ENCODE results near the gene SQSTM1.

Gene SQSTM1

DNA sequence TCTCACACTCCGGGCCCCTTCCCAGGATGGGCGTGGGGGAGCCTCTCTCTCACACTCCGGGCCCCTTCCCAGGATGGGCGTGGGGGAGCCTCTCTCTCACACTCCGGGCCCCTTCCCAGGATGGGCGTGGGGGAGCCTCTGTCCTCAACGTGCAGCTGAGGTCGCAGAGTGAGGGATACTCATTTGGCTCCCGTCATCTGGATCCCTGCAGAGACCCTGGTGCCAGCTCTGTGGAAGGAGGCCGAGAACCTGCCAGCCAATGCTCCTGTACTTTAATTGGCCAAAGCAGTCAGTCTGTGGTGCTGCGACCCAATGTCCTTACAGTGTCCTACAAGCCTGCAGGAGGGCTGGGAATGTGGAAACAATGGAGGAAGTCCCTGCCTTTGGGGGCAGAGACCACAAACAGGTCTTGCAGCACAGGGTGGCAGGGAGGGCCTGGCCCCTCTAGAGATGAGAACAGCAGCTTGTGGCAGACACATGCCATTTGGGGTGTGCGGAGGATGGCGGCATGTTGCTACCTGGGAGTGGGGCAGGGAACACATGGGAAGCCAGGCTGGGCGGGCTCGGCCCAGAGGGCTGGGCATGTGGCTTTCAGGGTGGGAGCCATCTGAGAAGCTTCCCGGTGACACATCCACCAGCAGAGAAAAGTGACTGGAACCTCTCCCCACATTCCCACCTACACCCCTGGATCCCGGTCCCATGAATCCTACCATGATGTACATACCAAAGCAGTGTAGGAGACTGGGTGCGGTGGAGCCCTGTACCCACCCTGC lies 51.5 kb downstream of the SQSTM1 start:
- Histone ChIP-seq H3K36me3 (ENCODE audit: low read length) (no peaks in the 10 kb centered on the region), H3K27me3 (ENCODE audit: low read length) (no peaks in the 10 kb centered on the region), H3K9me2 (replicated peaks; ENCODE audit: insufficient read depth, low read length) (no peaks in the 10 kb centered on the region), H3K9me3 (ENCODE audit: insufficient read depth, low read length) (no peaks in the 10 kb centered on the region), H4K20me1 (ENCODE audit: low read depth, low read length) (no peaks in the 10 kb centered on the region), H3K4me3 (ENCODE audit: insufficient read depth, low read length, poor library complexity, severe bottlenecking) (no peak overlapping the region), H3F3A (ENCODE audit: insufficient read depth) (no peaks in the 10 kb centered on the region), H2AFZ (ENCODE audit: low read depth, low read length, severe bottlenecking) (no peak overlapping the region), H3K79me2 (ENCODE audit: insufficient read depth, low read length) (no peaks in the 10 kb centered on the region), H3K27ac (ENCODE audit: low read depth, low read length) (no peak overlapping the region), H3K4me2 (ENCODE audit: low read depth, low read length, poor library complexity, severe bottlenecking) (no peak overlapping the region), H3K9ac (ENCODE audit: low read length) (no peak overlapping the region)
- TF ChIP-seq, protein P1, sequence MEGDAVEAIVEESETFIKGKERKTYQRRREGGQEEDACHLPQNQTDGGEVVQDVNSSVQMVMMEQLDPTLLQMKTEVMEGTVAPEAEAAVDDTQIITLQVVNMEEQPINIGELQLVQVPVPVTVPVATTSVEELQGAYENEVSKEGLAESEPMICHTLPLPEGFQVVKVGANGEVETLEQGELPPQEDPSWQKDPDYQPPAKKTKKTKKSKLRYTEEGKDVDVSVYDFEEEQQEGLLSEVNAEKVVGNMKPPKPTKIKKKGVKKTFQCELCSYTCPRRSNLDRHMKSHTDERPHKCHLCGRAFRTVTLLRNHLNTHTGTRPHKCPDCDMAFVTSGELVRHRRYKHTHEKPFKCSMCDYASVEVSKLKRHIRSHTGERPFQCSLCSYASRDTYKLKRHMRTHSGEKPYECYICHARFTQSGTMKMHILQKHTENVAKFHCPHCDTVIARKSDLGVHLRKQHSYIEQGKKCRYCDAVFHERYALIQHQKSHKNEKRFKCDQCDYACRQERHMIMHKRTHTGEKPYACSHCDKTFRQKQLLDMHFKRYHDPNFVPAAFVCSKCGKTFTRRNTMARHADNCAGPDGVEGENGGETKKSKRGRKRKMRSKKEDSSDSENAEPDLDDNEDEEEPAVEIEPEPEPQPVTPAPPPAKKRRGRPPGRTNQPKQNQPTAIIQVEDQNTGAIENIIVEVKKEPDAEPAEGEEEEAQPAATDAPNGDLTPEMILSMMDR (IDR thresholded peaks at IDR 0.05; ENCODE audit: insufficient read depth, low read length, poor library complexity, severe bottlenecking), result no peak
- TF ChIP-seq EZH2phosphoT487 (conservative IDR thresholded peaks at IDR 0.05; ENCODE audit: low read length), result no peak

DNA sequence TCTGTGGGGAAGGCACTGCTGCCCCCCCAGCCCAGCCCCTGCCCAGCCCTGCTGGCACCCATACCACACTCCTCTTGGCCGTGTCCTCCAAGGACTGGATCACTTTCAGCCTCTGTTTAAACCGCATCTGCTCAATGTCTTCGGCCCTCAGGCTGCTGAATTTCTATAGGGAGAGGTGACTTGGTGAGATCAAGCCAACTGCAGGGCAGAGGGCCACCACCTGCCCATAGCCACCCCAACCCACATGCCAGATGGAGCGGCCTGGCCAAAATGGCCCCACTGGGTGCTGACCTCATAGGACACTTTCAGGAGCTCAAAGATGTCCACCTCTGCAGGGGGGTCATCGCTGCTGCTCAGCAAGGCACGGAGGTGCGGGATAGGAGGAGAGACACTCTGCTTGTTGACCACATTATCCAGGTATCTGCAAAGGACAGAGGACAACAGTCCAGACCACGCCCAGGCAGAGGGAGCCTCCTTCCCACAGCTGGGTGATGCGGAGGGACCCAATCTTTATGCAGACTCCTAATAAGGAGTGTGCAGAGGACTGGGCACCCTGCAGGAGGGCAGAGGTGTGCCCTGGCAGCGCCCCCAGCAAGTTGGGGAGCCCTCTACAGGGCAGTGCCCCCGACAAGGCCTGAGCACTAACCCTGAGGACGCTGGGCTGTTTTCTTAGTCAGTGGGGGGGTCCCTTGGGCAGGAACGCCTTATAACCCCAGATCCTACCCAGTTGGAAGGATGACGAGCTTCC lies 52.3 kb downstream of the SQSTM1 start:
- Histone ChIP-seq H2AFZ (ENCODE audit: low read depth, low read length, severe bottlenecking) (no peak overlapping the region), H3K9ac (ENCODE audit: low read length) (no peak overlapping the region), H3K9me2 (replicated peaks; ENCODE audit: insufficient read depth, low read length) (no peaks in the 10 kb centered on the region), H3K79me2 (ENCODE audit: insufficient read depth, low read length) (no peaks in the 10 kb centered on the region), H4K20me1 (ENCODE audit: low read depth, low read length) (no peaks in the 10 kb centered on the region), H3K4me2 (ENCODE audit: low read depth, low read length, poor library complexity, severe bottlenecking) (no peak overlapping the region), H3F3A (ENCODE audit: insufficient read depth) (no peaks in the 10 kb centered on the region), H3K27me3 (ENCODE audit: low read length) (no peaks in the 10 kb centered on the region), H3K4me3 (ENCODE audit: insufficient read depth, low read length, poor library complexity, severe bottlenecking) (no peak overlapping the region), H3K36me3 (ENCODE audit: low read length) (no peaks in the 10 kb centered on the region), H3K27ac (ENCODE audit: low read depth, low read length) (no peak overlapping the region), H3K9me3 (ENCODE audit: insufficient read depth, low read length) (no peaks in the 10 kb centered on the region)
- TF ChIP-seq, protein P1 (IDR thresholded peaks at IDR 0.05; ENCODE audit: insufficient read depth, low read length, poor library complexity, severe bottlenecking), result no peak
- no peak for TF ChIP-seq EZH2phosphoT487 (conservative IDR thresholded peaks at IDR 0.05; ENCODE audit: low read length)

DNA sequence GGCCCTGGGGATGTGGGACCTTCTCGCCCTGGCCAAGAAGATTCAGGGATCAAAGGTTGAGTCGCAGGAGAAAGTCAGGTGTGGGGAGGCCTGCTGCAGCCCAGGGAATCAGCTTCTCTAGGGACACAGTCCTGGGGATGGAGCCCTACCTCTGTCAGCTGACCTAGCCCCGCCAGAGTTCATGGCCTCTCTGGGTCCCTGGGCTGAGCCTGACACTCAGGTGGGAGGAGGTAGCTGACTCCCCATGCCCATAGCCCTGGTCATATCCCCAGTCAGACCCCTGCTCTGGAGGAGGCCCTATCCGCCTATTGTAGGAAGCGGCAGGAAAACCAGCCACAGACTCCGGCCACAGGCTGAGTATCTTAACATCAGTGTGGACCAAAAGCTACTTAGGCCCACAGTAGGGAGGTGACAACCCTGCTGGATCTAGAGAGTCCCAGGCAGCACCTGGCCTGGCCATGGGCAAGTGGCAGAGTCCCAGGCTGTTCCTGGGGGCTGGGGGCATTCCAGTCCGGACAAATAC lies 52.9 kb downstream of the SQSTM1 start:
- Histone ChIP-seq H3K4me3 (ENCODE audit: insufficient read depth, low read length, poor library complexity, severe bottlenecking) (no peak overlapping the region), H3K79me2 (ENCODE audit: insufficient read depth, low read length) (no peaks in the 10 kb centered on the region), H3K9ac (ENCODE audit: low read length) (no peak overlapping the region), H2AFZ (ENCODE audit: low read depth, low read length, severe bottlenecking) (no peak overlapping the region), H3K4me2 (ENCODE audit: low read depth, low read length, poor library complexity, severe bottlenecking) (no peak overlapping the region), H3K36me3 (ENCODE audit: low read length) (no peaks in the 10 kb centered on the region), H3K9me2 (replicated peaks; ENCODE audit: insufficient read depth, low read length) (no peaks in the 10 kb centered on the region), H3K27ac (ENCODE audit: low read depth, low read length) (no peak overlapping the region), H3K9me3 (ENCODE audit: insufficient read depth, low read length) (no peaks in the 10 kb centered on the region), H3F3A (ENCODE audit: insufficient read depth) (no peaks in the 10 kb centered on the region), H4K20me1 (ENCODE audit: low read depth, low read length) (no peaks in the 10 kb centered on the region), H3K27me3 (ENCODE audit: low read length) (no peaks in the 10 kb centered on the region)
- TF ChIP-seq EZH2phosphoT487 (conservative IDR thresholded peaks at IDR 0.05; ENCODE audit: low read length), result no peak
- TF ChIP-seq, protein P1 (IDR thresholded peaks at IDR 0.05; ENCODE audit: insufficient read depth, low read length, poor library complexity, severe bottlenecking), result no peak
